HepG2 (cell line): ENCODE results near the gene OST4. TPM values are rescaled to one million over a fixed set of nuclear protein-coding genes. Genes with fewer than 3 reads are reported as not detected.

ENCODE experiments used
- ARNT ChIP-seq: fragments of 450-650 bp; IDR thresholded peaks from 2 replicates; pipeline ENCODE4 v1.6.1; 2017
- ATF5 ChIP-seq: sonication (generic); formaldehyde crosslinking; IDR thresholded peaks from 2 replicates; pipeline ENCODE4 v1.4.0; 2020; ENCODE audit warnings: mild to moderate bottlenecking, low read depth, missing genetic modification reagents
- ATRX ChIP-seq: sonication (generic); formaldehyde crosslinking; IDR thresholded peaks from 2 replicates; pipeline ENCODE4 v1.4.0; 2020; ENCODE audit warnings: missing genetic modification reagents, borderline replicate concordance
- HNRNPLL ChIP-seq: fragments of 200-400 bp; formaldehyde crosslinking; IDR thresholded peaks from 2 replicates; pipeline ENCODE4 v1.6.1; 2017; ENCODE audit warnings: mild to moderate bottlenecking, low read depth, low read length; ENCODE audit not compliant: poor library complexity, severe bottlenecking
- IRF9 ChIP-seq: sonication (generic); formaldehyde crosslinking; IDR thresholded peaks from 2 replicates; pipeline ENCODE4 v1.8.0; 2022; ENCODE audit warnings: missing genetic modification reagents, mild to moderate bottlenecking, borderline replicate concordance
- KLF16 ChIP-seq, 2 experiments: sonication (generic) in 1 of 2; formaldehyde crosslinking in 1 of 2; IDR thresholded peaks; 2 replicates each; pipeline versions ENCODE4 v1.6.1 to v1.8.0; 2016 to 2023; ENCODE audit warnings: missing genetic modification reagents in 2 of 2, missing compliant biosample characterization in 1 of 2
- MATR3 ChIP-seq: sonication (generic); formaldehyde crosslinking; IDR thresholded peaks from 2 replicates; pipeline ENCODE4 v1.4.0; 2020; ENCODE audit warnings: missing genetic modification reagents
- MXD1 ChIP-seq: sonication (generic); formaldehyde crosslinking; IDR thresholded peaks from 2 replicates; pipeline ENCODE4 v1.4.0; 2020; ENCODE audit warnings: mild to moderate bottlenecking, missing genetic modification reagents
- MYNN ChIP-seq: sonication (generic); formaldehyde crosslinking; IDR thresholded peaks from 2 replicates; pipeline ENCODE4 v1.4.0; 2020; ENCODE audit warnings: mild to moderate bottlenecking, low read depth, missing genetic modification reagents
- RARG ChIP-seq: sonication (generic); formaldehyde crosslinking; IDR thresholded peaks from 2 replicates; pipeline ENCODE4 v1.4.0; 2020; ENCODE audit warnings: low read depth, mild to moderate bottlenecking, missing genetic modification reagents
- RXRA ChIP-seq: sonication (generic); formaldehyde crosslinking; IDR thresholded peaks from 2 replicates; pipeline ENCODE4 v1.5.1; 2020; ENCODE audit warnings: missing genetic modification reagents
- SETDB1 ChIP-seq: sonication (generic); formaldehyde crosslinking; IDR thresholded peaks from 2 replicates; pipeline ENCODE4 v1.5.1; 2020; ENCODE audit warnings: missing genetic modification reagents, mild to moderate bottlenecking, borderline replicate concordance
- SIX4 ChIP-seq: sonication (generic); formaldehyde crosslinking; IDR thresholded peaks from 2 replicates; pipeline ENCODE4 v1.4.0; 2020; ENCODE audit warnings: missing genetic modification reagents
- SMC3 ChIP-seq: IDR thresholded peaks from 2 replicates; pipeline ENCODE4 v1.6.1; 2011; ENCODE audit warnings: low read length, improper control_type of control experiment
- TOPORS ChIP-seq: sonication (generic); formaldehyde crosslinking; IDR thresholded peaks from 2 replicates; pipeline ENCODE4 v1.8.0; 2023; ENCODE audit warnings: mild to moderate bottlenecking, missing genetic modification reagents
- TP53 ChIP-seq: sonication (generic); formaldehyde crosslinking; conservative IDR thresholded peaks from 2 replicates; pipeline ENCODE4 v1.4.0; 2020; ENCODE audit warnings: missing genetic modification reagents
- ZBTB8A ChIP-seq: sonication (generic); formaldehyde crosslinking; IDR thresholded peaks from 2 replicates; pipeline ENCODE4 v1.4.0; 2020; ENCODE audit warnings: mild to moderate bottlenecking, low read depth, missing genetic modification reagents, borderline replicate concordance
- ZEB1 ChIP-seq: IDR thresholded peaks from 2 replicates; pipeline ENCODE4 v1.6.1; 2012; ENCODE audit warnings: mild to moderate bottlenecking, low read depth, inconsistent platforms; ENCODE audit not compliant: insufficient replicate concordance
- ZNF12 ChIP-seq: sonication (generic); formaldehyde crosslinking; IDR thresholded peaks from 2 replicates; pipeline ENCODE4 v1.5.0; 2020; ENCODE audit warnings: missing genetic modification reagents
- ZNF160 ChIP-seq: sonication (generic); formaldehyde crosslinking; IDR thresholded peaks from 2 replicates; pipeline ENCODE4 v1.8.0; 2022; ENCODE audit warnings: mild to moderate bottlenecking, inconsistent platforms, missing genetic modification reagents
- ZNF335 ChIP-seq: sonication (generic); formaldehyde crosslinking; IDR thresholded peaks from 2 replicates; pipeline ENCODE4 v1.4.0; 2020; ENCODE audit warnings: missing genetic modification reagents
- ZNF562 ChIP-seq: sonication (generic); formaldehyde crosslinking; IDR thresholded peaks from 2 replicates; pipeline ENCODE4 v1.8.0; 2022; ENCODE audit warnings: missing genetic modification reagents, borderline replicate concordance
- ZNF563 ChIP-seq: sonication (generic); formaldehyde crosslinking; IDR thresholded peaks from 2 replicates; pipeline ENCODE4 v1.8.0; 2022; ENCODE audit warnings: mild to moderate bottlenecking, moderate library complexity, missing genetic modification reagents
- ZNF660 ChIP-seq: sonication (generic); formaldehyde crosslinking; IDR thresholded peaks from 2 replicates; pipeline ENCODE4 v1.5.1; 2020; ENCODE audit warnings: mild to moderate bottlenecking, low read depth, missing genetic modification reagents, borderline replicate concordance
- ZNF7 ChIP-seq: IDR thresholded peaks from 2 replicates; pipeline ENCODE4 v1.6.1; 2016; ENCODE audit warnings: missing biosample characterization, missing genetic modification reagents
- ZNF792 ChIP-seq: IDR thresholded peaks from 2 replicates; pipeline ENCODE4 v1.6.1; 2016
- polyA plus RNA-seq, 8 experiments: library from polyadenylated mRNA; depleted of rRNA in 3 of 8; stranded (reverse) in 7 of 8; unstranded in 1 of 8; fragments of >200 nt; fragmentation: Illumina TruSeq in 4 of 8; extraction: Trizol in 4 of 8; gene quantifications; 2 replicates each; pipeline versions ENCODE4 v1.2.1 to v1.2.3, GENCODE V29; 2011 to 2016; ENCODE audit warnings: low read depth in 4 of 8, missing spikeins in 1 of 8, mixed read lengths in 1 of 8; ENCODE audit not compliant: insufficient read depth in 1 of 8
- total RNA-seq, 5 experiments: library from RNA; depleted of rRNA; stranded (reverse); fragments of >200 nt; fragmentation: Illumina TruSeq; extraction: Trizol; gene quantifications; 2 replicates each; pipeline ENCODE4 v1.2.3, GENCODE V29; 2016; ENCODE audit warnings: low read depth in 1 of 5
- TF ChIP-seq, protein P1 (sequence below): IDR thresholded peaks from 2 replicates; pipeline ENCODE4 v1.6.1; 2016
- TF ChIP-seq, protein P2 (sequence below): IDR thresholded peaks from 2 replicates; pipeline ENCODE4 v1.6.1; 2016; ENCODE audit warnings: low read depth, control low read depth

OST4 gene
- total and polyA plus RNA-seq, 2 of the 13 experiments (the other 11 are each of a cell fraction or from before 2014, with no cell fraction given), result 498 to 584 TPM

DNA sequence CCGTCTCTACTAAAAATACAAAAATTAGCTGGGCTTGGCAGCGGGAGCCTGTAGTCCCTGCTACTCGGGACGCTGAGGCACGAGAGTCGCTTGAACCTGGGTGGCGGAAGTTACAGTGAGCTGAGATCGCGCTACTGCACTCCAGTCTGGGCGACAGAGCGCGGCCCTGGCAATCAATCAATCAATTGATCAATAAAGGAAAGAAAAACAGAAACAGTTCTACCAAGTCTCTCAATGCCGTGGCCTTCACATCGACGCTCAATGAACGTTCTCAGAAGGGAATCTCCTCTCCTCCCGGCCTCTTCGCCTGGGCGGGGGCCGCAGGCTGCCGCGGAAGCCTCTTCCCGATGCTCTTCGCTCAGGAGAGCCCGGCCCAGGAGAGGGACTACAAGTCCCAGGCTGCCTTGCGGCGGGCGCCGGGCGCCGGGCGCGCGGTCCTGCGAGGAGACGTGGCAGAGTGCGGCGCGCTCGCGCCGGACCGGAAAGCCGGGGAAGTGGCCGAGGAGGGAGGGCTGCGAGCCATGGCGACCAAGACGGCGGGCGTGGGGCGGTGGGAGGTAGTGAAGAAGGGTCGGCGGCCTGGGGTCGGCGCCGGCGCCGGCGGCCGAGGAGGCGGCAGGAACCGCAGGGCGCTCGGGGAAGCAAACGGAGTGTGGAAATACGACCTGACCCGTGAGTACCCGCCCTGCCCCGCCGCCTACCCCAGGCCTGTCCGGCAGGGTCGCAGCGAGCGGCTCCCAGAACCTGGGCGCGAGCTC, 38.8 kb downstream of the OST4 start, which contains the start of gene TMEM214 (continued):
- TF ChIP-seq ZBTB8A (CRISPR knock-in tag), result peak; percentile 98; the same call in 1 of the 2 replicates
- peak; percentile 63; the same call in 1 of the 2 replicates for TF ChIP-seq ZNF792 (CRISPR knock-in tag)
- 0 out of 2 replicates have a peak, but pooled peaks have one; percentile 53 for TF ChIP-seq RARG
- TF ChIP-seq ATRX (CRISPR knock-in tag), result no peak
- peak; percentile 90; the same call in 1 of the 2 replicates for TF ChIP-seq ZNF160 (CRISPR knock-in tag)
- TF ChIP-seq HNRNPLL, result peak; percentile 77
- TF ChIP-seq SMC3, result no peak
- TF ChIP-seq IRF9 (CRISPR knock-in tag), result peak; percentile 82
- TF ChIP-seq, protein P1, sequence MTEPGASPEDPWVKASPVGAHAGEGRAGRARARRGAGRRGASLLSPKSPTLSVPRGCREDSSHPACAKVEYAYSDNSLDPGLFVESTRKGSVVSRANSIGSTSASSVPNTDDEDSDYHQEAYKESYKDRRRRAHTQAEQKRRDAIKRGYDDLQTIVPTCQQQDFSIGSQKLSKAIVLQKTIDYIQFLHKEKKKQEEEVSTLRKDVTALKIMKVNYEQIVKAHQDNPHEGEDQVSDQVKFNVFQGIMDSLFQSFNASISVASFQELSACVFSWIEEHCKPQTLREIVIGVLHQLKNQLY (CRISPR knock-in tag), result no peak
- TF ChIP-seq ZEB1, result no peak
- TF ChIP-seq, protein P2, sequence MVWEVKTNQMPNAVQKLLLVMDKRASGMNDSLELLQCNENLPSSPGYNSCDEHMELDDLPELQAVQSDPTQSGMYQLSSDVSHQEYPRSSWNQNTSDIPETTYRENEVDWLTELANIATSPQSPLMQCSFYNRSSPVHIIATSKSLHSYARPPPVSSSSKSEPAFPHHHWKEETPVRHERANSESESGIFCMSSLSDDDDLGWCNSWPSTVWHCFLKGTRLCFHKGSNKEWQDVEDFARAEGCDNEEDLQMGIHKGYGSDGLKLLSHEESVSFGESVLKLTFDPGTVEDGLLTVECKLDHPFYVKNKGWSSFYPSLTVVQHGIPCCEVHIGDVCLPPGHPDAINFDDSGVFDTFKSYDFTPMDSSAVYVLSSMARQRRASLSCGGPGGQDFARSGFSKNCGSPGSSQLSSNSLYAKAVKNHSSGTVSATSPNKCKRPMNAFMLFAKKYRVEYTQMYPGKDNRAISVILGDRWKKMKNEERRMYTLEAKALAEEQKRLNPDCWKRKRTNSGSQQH, result peak; percentile 95; the same call in 1 of the 2 replicates
- TF ChIP-seq RXRA (CRISPR knock-in tag), result peak; percentile 30; the same call in 1 of the 2 replicates
- TF ChIP-seq ZNF660 (CRISPR knock-in tag), result no peak
- 0 out of 2 replicates have a peak, but pooled peaks have one; percentile 11 for TF ChIP-seq ZNF12 (CRISPR knock-in tag)
- TF ChIP-seq ZNF563 (CRISPR knock-in tag), result 0 out of 2 replicates have a peak, but pooled peaks have one; percentile 58
- TF ChIP-seq ZNF7 (CRISPR knock-in tag), result no peak
- TF ChIP-seq TOPORS, result peak; percentile 76
- peak; percentile 60 for TF ChIP-seq MXD1 (CRISPR knock-in tag)
- TF ChIP-seq TP53 (CRISPR knock-in tag), result no peak
- no peak for TF ChIP-seq SIX4 (CRISPR knock-in tag)
- TF ChIP-seq ZNF562 (CRISPR knock-in tag), result no peak
- no peak for TF ChIP-seq MATR3 (CRISPR knock-in tag)
- TF ChIP-seq ARNT, result no peak
- peak in 1 of 2 experiments; percentile 88; a peak in 2 of 4 replicates for TF ChIP-seq KLF16 (CRISPR knock-in tag; IDR thresholded peaks at IDR 0.05)
- no peak for TF ChIP-seq ATF5 (CRISPR knock-in tag)
- TF ChIP-seq SETDB1, result no peak
- peak; percentile 93 for TF ChIP-seq ZNF335 (CRISPR knock-in tag)
- TF ChIP-seq MYNN, result no peak
